WI38 (cell line): ENCODE results near the gene LPIN1.

Experiments
- H3K4me3 ChIP-seq: 2 replicates; pipeline ENCODE4 v1.5.1; 2011; ENCODE audit warnings: low read depth, mild to moderate bottlenecking, control low read depth, low read length
- TF ChIP-seq, protein P1 (sequence below): IDR thresholded peaks from 2 replicates; pipeline ENCODE4 v1.5.1; 2012; ENCODE audit warnings: low read depth, mild to moderate bottlenecking, control low read depth, low read length

LPIN1 gene

DNA sequence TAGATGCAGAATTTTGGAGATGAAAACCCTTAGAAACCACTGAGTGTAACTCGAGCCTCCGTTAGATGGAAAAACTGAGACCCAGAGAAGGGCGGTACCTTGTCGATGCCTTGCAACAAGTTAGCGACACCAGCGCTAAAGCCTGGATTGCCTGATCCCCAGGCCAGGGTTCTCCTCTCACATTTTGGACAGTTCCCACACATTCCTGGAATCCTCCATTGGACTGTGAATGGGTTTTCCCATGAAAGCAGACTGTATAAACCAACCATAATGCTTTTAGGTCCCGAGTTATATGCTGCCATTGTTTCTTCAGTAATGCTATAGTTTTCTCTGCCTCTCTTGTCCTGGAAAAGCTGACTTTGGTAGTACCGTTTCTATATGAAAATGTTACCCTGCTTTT is 37.1 kb upstream of the LPIN1 start:
- TF ChIP-seq, protein P1, sequence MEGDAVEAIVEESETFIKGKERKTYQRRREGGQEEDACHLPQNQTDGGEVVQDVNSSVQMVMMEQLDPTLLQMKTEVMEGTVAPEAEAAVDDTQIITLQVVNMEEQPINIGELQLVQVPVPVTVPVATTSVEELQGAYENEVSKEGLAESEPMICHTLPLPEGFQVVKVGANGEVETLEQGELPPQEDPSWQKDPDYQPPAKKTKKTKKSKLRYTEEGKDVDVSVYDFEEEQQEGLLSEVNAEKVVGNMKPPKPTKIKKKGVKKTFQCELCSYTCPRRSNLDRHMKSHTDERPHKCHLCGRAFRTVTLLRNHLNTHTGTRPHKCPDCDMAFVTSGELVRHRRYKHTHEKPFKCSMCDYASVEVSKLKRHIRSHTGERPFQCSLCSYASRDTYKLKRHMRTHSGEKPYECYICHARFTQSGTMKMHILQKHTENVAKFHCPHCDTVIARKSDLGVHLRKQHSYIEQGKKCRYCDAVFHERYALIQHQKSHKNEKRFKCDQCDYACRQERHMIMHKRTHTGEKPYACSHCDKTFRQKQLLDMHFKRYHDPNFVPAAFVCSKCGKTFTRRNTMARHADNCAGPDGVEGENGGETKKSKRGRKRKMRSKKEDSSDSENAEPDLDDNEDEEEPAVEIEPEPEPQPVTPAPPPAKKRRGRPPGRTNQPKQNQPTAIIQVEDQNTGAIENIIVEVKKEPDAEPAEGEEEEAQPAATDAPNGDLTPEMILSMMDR: no peak
- H3K4me3 ChIP-seq: no peak overlapping the region

DNA sequence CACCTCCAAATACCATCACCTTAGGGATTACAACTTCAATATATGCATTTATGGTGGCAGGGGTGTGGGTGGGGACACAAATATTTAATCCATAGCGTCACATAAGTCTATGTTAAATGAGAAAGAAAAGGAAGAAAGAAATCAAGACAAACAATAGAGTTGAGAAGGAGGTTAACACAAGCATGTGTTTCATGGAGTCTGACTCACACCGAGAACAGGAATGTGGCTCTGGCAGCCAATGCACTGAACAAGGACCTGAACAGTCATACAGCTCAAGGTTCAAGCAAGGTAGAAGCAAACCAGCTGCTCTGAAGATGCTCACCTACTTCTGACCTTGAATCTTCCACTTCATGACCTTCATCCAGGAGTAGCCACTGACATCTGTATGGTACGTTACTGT is 36.2 kb upstream of the LPIN1 start:
- no peak overlapping the region for H3K4me3 ChIP-seq

DNA sequence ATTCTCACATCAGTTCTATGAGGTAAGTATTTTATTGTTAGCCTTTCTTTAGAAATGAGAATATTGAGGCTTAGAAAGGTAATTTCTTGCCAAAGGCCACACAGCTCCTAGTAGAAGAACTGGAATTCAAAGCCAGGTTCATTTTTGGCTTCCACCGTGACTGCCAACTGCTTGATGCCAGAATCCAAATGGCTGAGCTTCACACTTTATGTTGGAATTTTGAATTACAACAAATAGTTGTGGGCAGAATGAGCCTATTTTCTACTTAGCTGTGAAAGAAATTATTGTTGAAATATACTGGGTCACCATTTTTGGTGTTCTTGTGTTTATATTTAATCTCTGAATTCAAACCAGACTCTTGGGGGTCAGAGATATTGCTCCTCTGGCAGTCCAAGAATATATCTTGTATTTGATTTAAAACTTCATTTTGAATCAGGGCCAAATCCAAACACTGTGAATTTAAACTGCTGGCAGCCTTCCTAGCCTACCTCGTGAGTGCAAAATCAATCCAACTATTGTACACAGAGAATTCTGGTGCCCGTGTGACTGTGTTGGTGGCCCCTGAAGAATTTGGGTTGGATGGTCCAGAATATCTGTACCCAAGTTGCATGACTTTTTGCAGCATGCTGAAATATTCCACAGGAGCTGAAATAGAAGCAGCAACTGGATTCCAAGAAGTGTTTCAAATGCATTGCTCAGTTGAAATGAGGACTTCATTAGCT is 35.6 kb upstream of the LPIN1 start:
- H3K4me3 ChIP-seq: no peak overlapping the region
- TF ChIP-seq, protein P1: no peak

More for the DNA sequence above, 36.2 kb upstream of the LPIN1 start:
- TF ChIP-seq, protein P1: no peak

DNA sequence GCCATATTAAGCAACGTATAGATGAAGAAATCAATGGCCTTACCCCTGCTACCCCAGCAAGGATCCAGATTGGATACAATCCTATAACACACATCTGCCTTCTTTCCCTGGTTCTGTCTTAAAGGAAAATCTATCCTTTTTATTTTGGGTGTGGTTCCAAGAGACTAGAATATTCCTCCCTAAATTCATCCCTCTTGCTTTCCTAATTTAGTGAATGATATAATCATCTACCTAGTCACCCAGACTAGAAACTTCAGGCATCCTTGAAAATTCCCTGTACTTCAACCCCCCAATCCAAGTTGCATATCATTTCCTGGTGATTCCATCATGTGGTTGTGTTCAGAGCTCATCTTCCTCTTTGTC is 35.1 kb upstream of the LPIN1 start:
- no peak overlapping the region for H3K4me3 ChIP-seq
- TF ChIP-seq, protein P1: no peak

DNA sequence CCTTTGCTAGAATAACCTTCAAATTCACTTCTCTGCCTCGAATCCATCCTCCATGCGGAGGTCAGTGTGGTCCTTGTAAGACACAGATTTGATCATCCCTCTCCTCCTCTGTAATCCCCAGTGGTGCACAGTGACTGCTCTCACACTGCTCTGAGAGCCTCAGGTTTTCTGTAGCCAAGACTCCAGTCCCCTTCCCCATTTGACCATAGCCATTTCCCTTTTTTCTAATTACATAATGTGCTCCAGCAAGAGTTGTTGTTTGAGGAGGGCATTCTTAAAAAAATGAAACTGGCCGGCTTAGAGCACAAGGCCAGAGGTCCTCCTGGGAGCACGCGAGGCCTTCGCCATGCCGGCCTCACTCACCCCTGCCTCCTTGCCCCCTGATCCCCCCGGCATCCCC is 34.7 kb upstream of the LPIN1 start:
- TF ChIP-seq, protein P1: no peak
- no peak overlapping the region for H3K4me3 ChIP-seq

DNA sequence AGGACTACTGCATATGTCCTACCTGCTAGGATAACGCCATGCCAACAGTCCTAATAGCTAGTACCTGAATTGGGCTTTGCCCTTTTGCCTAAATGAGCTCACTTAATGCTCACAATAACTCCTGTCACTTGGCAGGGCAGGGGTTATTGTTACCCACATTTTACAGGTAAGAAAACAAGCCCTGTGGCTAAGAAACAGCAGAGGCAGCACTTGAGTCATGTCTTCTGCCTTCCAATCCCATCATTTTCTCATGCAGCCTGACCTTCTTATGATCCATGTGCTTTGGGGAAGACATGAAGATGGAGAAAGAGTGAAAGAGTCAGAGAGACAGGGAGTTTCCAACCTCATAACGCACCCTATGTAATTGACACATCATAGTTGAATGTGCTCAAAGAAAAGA is 33.6 kb upstream of the LPIN1 start:
- TF ChIP-seq, protein P1: no peak
- no peak overlapping the region for H3K4me3 ChIP-seq

DNA sequence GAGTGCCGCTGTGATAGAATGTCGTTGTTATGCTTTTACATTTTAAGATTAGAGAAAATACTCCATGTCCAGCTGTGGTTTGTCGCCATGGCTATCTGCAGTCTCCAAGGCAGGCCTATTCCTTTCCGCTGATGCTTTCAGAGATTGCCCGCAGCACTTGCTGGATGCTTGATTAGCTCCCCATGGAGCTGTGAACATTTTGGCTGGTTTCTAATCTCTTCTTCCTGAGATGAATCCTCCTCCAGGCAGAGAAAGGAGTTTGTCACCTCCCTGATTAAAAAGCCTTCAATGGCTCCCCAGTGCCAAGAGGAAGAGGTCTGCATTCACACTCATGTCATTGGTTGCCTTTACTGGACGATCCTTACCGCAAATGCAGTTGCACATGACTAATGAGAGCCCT is 32.6 kb upstream of the LPIN1 start:
- no peak overlapping the region for H3K4me3 ChIP-seq
- TF ChIP-seq, protein P1: no peak
